ENCODE data around the gene ANXA10.

- no peak for TF ChIP-seq POLR2A (IDR thresholded peaks at IDR 0.05; ENCODE audit: low read length)
- TF ChIP-seq GATA1 (IDR thresholded peaks at IDR 0.05; ENCODE audit: low read depth, low read length): no peak
These were observed 72.7 kb downstream of the ANXA10 start for GRCh38 chr4:168164915-168165548.
